K562 (cell line): Measurements from ENCODE around the gene CATSPER3. TPM values are rescaled to one million over a fixed set of nuclear protein-coding genes. Genes with fewer than 3 reads are reported as not detected.

ENCODE experiments used
- ATAC-seq: fragments of 200-7000 bp; cut with Tn5 transposase; 3 replicates; pipeline ENCODE4 v1.9.1; 2020; ENCODE audit warnings: moderate library complexity
- BruUV-seq: library from RNA; stranded (reverse); fragments of 400-500 nt; replicated peaks from 2 replicates; lab custom pipeline; 2021; lab: Mats Ljungman, UMichigan
- CTCF ChIA-PET: fragments of 300-600 bp; formaldehyde crosslinking; extraction: SDS; loops from one replicate; lab custom pipeline; 2021; ENCODE audit warnings: low intra/inter-chr PET ratio; lab: Yijun Ruan, JAX
- POLR2A ChIA-PET: fragments of 300-600, 350-650 bp; sonication (Branson Sonifier 250); formaldehyde crosslinking; extraction: SDS; loops from one replicate; lab custom pipeline; 2021; ENCODE audit warnings: antibody characterized with exemption, inconsistent platforms; lab: Yijun Ruan, JAX
- DNase-seq, 4 experiments: peaks; one replicate each; pipeline versions ENCODE4 v3.0.0 to v3.0.0-alpha.2; 2011 to 2018; ENCODE audit warnings: low spot score in 3 of 4, mixed read lengths in 3 of 4; ENCODE audit errors: extremely low read depth in 1 of 4
- FAIRE-seq: peaks from 2 replicates; lab custom pipeline; 2011; peaks lifted over from hg19 to GRCh38; lab: Jason Lieb, UNC
- H2AFZ ChIP-seq: 2 replicates; pipeline ENCODE4 v1.6.0; 2011; ENCODE audit warnings: low read depth, low read length, control low read depth, inconsistent platforms
- H3K27ac ChIP-seq: fragments of 200-600 bp; 3 replicates; pipeline ENCODE4 v1.8.0; 2011; ENCODE audit warnings: low read depth, mild to moderate bottlenecking, control low read depth, inconsistent platforms, low read length, moderate library complexity, mixed read lengths; ENCODE audit errors: extremely low read depth
- H3K27me3 ChIP-seq, 2 experiments: fragments of 300-600 bp in 1 of 2; 2 replicates in 1 of 2; 3 replicates in 1 of 2; pipeline versions ENCODE4 v1.6.0 to v1.8.0; 2011; ENCODE audit warnings: inconsistent platforms in 2 of 2, low read length in 2 of 2, mild to moderate bottlenecking in 1 of 2, mixed read lengths in 1 of 2, moderate library complexity in 1 of 2; ENCODE audit not compliant: control insufficient read depth in 2 of 2, insufficient read depth in 2 of 2
- H3K36me3 ChIP-seq: fragments of 300-600 bp; 3 replicates; pipeline ENCODE4 v1.8.0; 2011; ENCODE audit warnings: mild to moderate bottlenecking, low read length, inconsistent platforms; ENCODE audit not compliant: control insufficient read depth, insufficient read depth
- H3K4me1 ChIP-seq, 2 experiments: fragments of 200-600 bp in 1 of 2; replicated peaks in 1 of 2; 2 replicates in 1 of 2; 3 replicates in 1 of 2; pipeline versions ENCODE4 v1.5.1 to v1.8.0; 2011; ENCODE audit warnings: inconsistent platforms in 2 of 2, low read length in 2 of 2, mild to moderate bottlenecking in 1 of 2, mixed read lengths in 1 of 2, moderate library complexity in 1 of 2; ENCODE audit not compliant: control insufficient read depth in 2 of 2, insufficient read depth in 2 of 2
- H3K4me2 ChIP-seq: 2 replicates; pipeline ENCODE4 v1.6.1; 2011; ENCODE audit warnings: low read length, control low read depth, inconsistent platforms, mixed read lengths; ENCODE audit not compliant: insufficient read depth
- H3K4me3 ChIP-seq: fragments of 200-600 bp; sonication (generic), shearing (Covaris generic); 2 replicates; pipeline ENCODE4 v1.5.1; 2016; ENCODE audit warnings: control low read depth, inconsistent platforms
- H3K79me2 ChIP-seq: fragments of 200-600 bp; 3 replicates; pipeline ENCODE4 v1.8.0; 2011; ENCODE audit warnings: low read length, inconsistent platforms; ENCODE audit not compliant: control insufficient read depth, insufficient read depth
- H3K9ac ChIP-seq, 2 experiments: 2 replicates each; pipeline versions ENCODE4 v1.6.0 to v1.6.1; 2011; ENCODE audit warnings: low read depth in 2 of 2, low read length in 2 of 2, control low read depth in 1 of 2, inconsistent platforms in 1 of 2, mild to moderate bottlenecking in 1 of 2, mixed read lengths in 1 of 2; ENCODE audit not compliant: insufficient read depth in 1 of 2
- H3K9me1 ChIP-seq: one replicate; pipeline ENCODE4 v1.6.0; 2011; ENCODE audit warnings: inconsistent platforms, mild to moderate bottlenecking, low read length, moderate library complexity; ENCODE audit not compliant: control insufficient read depth, insufficient read depth
- H3K9me3 ChIP-seq: replicated peaks from 2 replicates; pipeline ENCODE4 v1.5.1; 2011; ENCODE audit warnings: low read depth, low read length, inconsistent platforms; ENCODE audit not compliant: control insufficient read depth, insufficient read depth
- H4K20me1 ChIP-seq: replicated peaks from 2 replicates; pipeline ENCODE4 v1.6.1; 2011; ENCODE audit warnings: low read length, inconsistent platforms, mixed read lengths; ENCODE audit not compliant: control insufficient read depth, insufficient read depth
- BDP1 ChIP-seq: IDR thresholded peaks from 3 replicates; pipeline ENCODE4 v1.6.1; 2011; ENCODE audit not compliant: insufficient read length, insufficient read depth
- CREB1 ChIP-seq, 2 experiments: sonication (generic) in 1 of 2; formaldehyde crosslinking in 1 of 2; IDR thresholded peaks; 2 replicates each; pipeline versions ENCODE4 v1.6.1 to v1.8.0; 2012 to 2022; ENCODE audit warnings: inconsistent platforms in 1 of 2, mild to moderate bottlenecking in 1 of 2, missing genetic modification reagents in 1 of 2, moderate library complexity in 1 of 2
- HMG20A ChIP-seq: fragments of 450-650 bp; formaldehyde crosslinking; conservative IDR thresholded peaks from 2 replicates; pipeline ENCODE4 v1.4.0; 2020; ENCODE audit warnings: mild to moderate bottlenecking, mixed read lengths
- TCF3 ChIP-seq: sonication (generic); formaldehyde crosslinking; IDR thresholded peaks from 2 replicates; pipeline ENCODE4 v1.4.0; 2020; ENCODE audit warnings: mild to moderate bottlenecking, missing genetic modification reagents
- ZFP36 ChIP-seq: fragments of 150-350 bp; IDR thresholded peaks from 2 replicates; pipeline ENCODE4 v1.6.1; 2018; ENCODE audit warnings: low read length, low read depth; ENCODE audit not compliant: partially characterized antibody
- WGBS: fragments of 100-300 bp; shearing (Covaris generic); methylation state at CpG from one replicate; pipeline ENCODE4 v1.1.6; 2016; ENCODE audit warnings: low coverage, mixed read lengths; ENCODE audit not compliant: insufficient coverage; ENCODE audit errors: missing lambda C conversion rate; 5-methylcytosine and 5-hydroxymethylcytosine counted together
- in situ Hi-C: fragments of 300-500 bp; cut with MboI; formaldehyde crosslinking; loops from 4 replicates; pipeline ENCODE4 v1.15.0; 2018; ENCODE audit warnings: inconsistent platforms, mixed read lengths
- intact Hi-C: fragments of 100-400 bp; cut with micrococcal nuclease; formaldehyde crosslinking; loops from 2 replicates; pipeline ENCODE4 v1.14.2; 2022
- polyA plus RNA-seq, 8 experiments: library from polyadenylated mRNA; depleted of rRNA in 4 of 8; stranded (reverse) in 5 of 8; unstranded in 3 of 8; fragments of >200 nt; fragmentation: Nextera tagmentation in 2 of 8; fragmentation: Illumina TruSeq in 1 of 8; extraction: Ambion mirVana in 2 of 8; extraction: Trizol in 1 of 8; gene quantifications; 2 replicates each; pipeline versions ENCODE4 v1.2.1 to v1.2.3, GENCODE V29; 2011 to 2014; ENCODE audit warnings: inconsistent platforms in 1 of 8, missing spikeins in 1 of 8
- total RNA-seq, 7 experiments: library from RNA; depleted of rRNA in 6 of 7; stranded (reverse); fragments of >200 nt in 6 of 7; fragmentation: Illumina TruSeq in 2 of 7; extraction: Trizol in 2 of 7; gene quantifications; 2 replicates each; pipeline versions ENCODE4 v1.2.1 to v1.2.3, GENCODE V29; 2011 to 2021; ENCODE audit warnings: low replicate concordance in 1 of 7
- TF ChIP-seq, protein P1 (sequence below): sonication (generic); formaldehyde crosslinking; IDR thresholded peaks from 2 replicates; pipeline ENCODE4 v1.8.1; 2023; ENCODE audit warnings: mild to moderate bottlenecking, missing genetic modification reagents
- TF ChIP-seq, protein P2 (sequence below): sonication (generic); IDR thresholded peaks from 2 replicates; pipeline ENCODE4 v1.6.1; 2016

CATSPER3 gene
- total and polyA plus RNA-seq, 9 of the 15 experiments (the other 6 are each of a cell fraction or from before 2014, with no cell fraction given) = 0.14 to 1.5 (median 0.49) TPM

DNA sequence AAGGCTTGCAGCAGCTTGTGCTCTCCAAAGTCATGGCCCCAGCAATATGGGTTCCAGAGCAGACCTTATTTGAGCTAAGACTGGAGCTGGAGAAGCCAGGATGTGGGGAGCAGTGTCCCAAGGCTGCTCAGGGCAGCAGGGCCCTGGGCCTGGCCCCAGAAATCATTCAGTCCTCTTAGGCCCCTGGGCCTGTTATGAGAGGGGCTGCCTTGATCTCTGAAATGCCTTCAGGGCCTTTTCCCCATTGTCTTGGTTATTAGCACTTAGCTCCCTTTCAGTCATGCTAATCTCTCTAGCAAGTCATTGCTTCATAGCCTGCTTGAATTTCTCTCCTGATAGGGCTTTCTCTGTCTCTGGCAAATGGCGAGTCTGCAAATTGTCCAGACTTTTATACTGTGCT, 9.1 kb downstream of the CATSPER3 start:
- intact Hi-C loops = no loop called here
- no peak for DNase-seq
- CTCF ChIA-PET = no interaction called here

More for the DNA sequence above, 9.1 kb downstream of the CATSPER3 start:
- Histone ChIP-seq H3K9me3 (peaks cover 5% of the 10 kb centered on the region), H3K27ac (no peak overlapping the region), H3K9ac (no peak overlapping the region), H3K27me3 (no peaks in the 10 kb centered on the region), H3K4me1 (no peaks in the 10 kb centered on the region), H2AFZ (no peak overlapping the region), H3K4me3 (no peak overlapping the region), H4K20me1 (no peaks in the 10 kb centered on the region), H3K36me3 (no peaks in the 10 kb centered on the region), H3K79me2 (no peaks in the 10 kb centered on the region), H3K4me2 (no peak overlapping the region), H3K9me1 (no peaks in the 10 kb centered on the region)
- in situ Hi-C loops = no loop called here
- BruUV-seq = no TSS peak
- whole genome bisulfite sequencing = 75% methylated on average over 1 of the region's 1 CpG
- no peak for ATAC-seq
- no peak for FAIRE-seq
- TF ChIP-seq CREB1 (IDR thresholded peaks at IDR 0.05) (no peak), CREB1 (CRISPR knock-in tag; IDR thresholded peaks at IDR 0.05) (no peak), HMG20A (CRISPR knock-in tag) (no peak), ZFP36 (peak; percentile 66), TCF3 (CRISPR knock-in tag) (no peak), BDP1 (no peak)
- TF ChIP-seq, protein P1, sequence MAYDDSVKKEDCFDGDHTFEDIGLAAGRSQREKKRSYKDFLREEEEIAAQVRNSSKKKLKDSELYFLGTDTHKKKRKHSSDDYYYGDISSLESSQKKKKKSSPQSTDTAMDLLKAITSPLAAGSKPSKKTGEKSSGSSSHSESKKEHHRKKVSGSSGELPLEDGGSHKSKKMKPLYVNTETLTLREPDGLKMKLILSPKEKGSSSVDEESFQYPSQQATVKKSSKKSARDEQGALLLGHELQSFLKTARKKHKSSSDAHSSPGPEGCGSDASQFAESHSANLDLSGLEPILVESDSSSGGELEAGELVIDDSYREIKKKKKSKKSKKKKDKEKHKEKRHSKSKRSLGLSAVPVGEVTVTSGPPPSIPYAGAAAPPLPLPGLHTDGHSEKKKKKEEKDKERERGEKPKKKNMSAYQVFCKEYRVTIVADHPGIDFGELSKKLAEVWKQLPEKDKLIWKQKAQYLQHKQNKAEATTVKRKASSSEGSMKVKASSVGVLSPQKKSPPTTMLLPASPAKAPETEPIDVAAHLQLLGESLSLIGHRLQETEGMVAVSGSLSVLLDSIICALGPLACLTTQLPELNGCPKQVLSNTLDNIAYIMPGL = no peak
- TF ChIP-seq, protein P2, sequence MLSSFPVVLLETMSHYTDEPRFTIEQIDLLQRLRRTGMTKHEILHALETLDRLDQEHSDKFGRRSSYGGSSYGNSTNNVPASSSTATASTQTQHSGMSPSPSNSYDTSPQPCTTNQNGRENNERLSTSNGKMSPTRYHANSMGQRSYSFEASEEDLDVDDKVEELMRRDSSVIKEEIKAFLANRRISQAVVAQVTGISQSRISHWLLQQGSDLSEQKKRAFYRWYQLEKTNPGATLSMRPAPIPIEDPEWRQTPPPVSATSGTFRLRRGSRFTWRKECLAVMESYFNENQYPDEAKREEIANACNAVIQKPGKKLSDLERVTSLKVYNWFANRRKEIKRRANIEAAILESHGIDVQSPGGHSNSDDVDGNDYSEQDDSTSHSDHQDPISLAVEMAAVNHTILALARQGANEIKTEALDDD = no peak
- POLR2A ChIA-PET = interaction anchor here (0.7 kb wide), 1 partner anchor 513 kb away, joined by 3 read pairs; no protein-coding TSS in a partner anchor
